Sciatic nerve (tissue), 2 donors: Measurements from ENCODE around the gene FOXN3. TPM values are rescaled to one million over a fixed set of nuclear protein-coding genes. Genes with fewer than 3 reads are reported as not detected.

Source experiments
- ATAC-seq: fragments of 200-7000 bp; cut with Tn5 transposase; one replicate; pipeline ENCODE4 v1.9.1; 2020; ENCODE audit warnings: mild to moderate bottlenecking, moderate library complexity
- DNase-seq: peaks from one replicate; pipeline ENCODE4 v3.0.0-alpha.2; 2020; ENCODE audit warnings: low spot score
- intact Hi-C: fragments of 100-400 bp; cut with DNase I; formaldehyde crosslinking; loops from one replicate; pipeline ENCODE4 v1.14.2; 2022
- total RNA-seq: library from RNA; stranded (reverse); fragmentation: NEBNext Ultra II Directional; extraction: Animal tissue kit (Norgen Biotek cat#: 25700); gene quantifications from one replicate; pipeline ENCODE4 v1.2.1, GENCODE V29; 2021
- donor health status: DM: no; HTN: no; CAD: no.
- donor health status: DM: no; HTN: no; CAD: no.

FOXN3 gene
- total RNA-seq, 1 donor from 2014 or later: 80.9 TPM

DNA sequence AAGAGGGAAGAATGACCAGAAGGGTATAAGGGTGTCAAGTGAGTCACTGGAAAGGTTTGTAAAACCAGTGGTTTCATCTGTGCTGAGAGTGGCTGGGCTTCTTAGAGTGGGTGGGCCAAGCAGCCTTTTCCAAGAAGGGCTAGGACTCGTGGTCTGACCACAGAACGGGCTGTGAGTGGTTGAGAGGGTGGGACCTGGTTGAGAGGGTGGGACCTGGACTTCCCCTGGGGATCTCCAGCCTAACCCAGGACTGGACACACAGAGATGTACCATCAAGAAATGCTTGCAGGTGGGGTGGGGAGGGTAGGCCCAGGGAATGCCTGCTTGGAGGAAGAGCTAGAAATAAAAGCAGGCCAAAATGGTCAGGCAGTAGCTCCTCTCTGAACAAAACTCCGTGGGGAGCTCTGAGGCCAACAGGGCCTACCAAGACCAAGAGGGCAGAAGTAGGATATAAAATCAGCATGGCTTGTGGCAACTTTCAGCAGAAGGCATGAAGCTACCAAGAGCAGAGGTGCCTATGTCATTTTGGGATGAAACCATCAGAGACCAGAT, 140.5 kb downstream of the FOXN3 start:
- no peak for DNase-seq
- ATAC-seq: no peak
- intact Hi-C loops: no loop called here

DNA sequence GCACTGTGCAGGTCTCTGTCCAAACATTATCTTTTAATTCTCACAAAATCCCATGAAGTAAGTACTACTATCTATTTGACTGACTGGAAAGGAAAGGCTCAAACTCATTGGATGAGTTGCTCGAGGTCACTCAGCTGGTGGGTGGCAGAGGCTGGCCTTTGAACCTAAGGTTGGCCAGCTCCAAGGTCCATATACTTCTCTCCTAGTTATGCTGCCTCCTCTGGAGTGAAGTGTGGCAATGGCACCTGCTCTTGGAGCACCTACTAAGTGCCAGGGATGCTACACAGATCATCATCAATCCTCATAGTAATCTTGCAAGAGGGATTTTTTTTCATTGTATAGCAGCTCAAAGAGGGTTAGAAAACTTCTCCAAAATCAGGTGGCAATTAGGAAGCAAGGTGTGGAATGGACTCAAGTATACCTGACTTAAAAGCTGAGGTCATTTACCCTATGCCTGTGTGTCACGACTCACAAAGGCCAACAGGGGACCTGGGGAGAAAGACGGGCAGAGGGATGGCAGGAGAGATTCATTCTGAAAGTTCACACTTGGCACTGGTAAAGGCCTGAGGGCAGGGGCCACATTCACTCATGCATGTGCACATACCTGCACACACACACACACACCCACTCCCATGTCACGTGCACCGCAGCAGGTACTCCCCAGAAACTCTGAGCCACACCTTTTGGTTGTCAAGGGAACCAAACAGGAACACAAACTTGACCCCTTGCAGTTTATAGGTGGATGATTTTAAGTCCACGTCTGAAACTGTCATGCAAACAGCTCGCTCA, 146.4 kb downstream of the FOXN3 start:
- ATAC-seq: no peak
- DNase-seq: no peak
- intact Hi-C loops: no loop called here

DNA sequence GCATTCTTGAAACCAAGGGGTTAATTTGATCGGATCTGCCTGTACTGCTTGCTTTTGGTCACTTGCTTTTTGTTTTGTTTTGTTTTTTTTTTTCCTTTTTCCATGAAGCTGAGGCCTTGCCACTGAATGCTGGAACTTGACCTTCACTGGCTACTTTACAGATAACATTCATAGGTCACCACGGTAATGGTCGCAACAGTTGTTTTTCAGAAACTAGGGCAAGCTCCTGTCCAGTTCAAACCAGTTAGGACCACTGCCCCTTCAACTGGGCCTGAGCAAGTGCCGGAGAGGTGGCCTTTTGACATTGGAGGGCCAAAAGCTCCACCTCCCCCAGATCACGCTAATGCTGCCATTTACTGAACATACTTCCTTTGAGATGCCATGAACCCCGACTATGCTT, 147.6 kb downstream of the FOXN3 start:
- ATAC-seq (no peak), DNase-seq (no peak)
- intact Hi-C loops: no loop called here

DNA sequence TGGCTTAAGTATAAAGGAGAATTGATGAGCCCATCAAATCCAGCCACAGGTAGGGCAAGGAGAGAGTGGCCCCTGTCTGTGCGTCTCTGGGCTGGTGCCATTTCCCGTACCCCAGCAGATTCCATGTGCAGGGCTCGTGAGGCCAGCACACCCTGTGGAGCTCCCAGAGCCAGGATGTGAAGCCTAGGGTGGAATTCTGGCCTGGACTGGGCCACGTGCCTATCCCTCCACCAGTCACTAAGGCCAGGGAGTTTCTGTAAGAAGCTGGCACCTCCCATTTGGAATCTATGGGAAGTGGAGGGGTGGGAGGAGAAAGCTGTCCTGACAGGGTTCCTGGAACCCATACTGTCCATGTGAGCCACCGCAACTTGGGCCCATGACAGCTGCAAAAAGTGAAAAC, 148.5 kb downstream of the FOXN3 start:
- intact Hi-C loops: no loop called here
- DNase-seq (no peak), ATAC-seq (no peak)

DNA sequence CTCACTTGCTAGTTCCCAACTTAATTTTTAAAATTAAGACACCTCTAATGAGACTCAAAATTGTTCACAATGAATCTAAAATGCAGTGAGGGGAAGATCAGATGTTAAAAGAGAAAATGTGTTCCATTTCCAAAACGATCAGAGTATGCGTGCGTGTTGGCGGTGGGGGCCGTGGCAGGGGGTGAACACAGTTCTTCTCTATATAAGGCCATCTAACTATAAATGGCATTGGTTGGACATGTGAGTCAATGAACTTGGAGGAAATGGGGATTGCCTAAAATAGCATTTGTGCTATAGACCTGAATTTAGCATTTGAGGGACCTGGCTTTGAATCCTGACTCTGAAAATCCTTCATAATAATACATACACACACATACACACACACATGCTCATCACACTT, 149.4 kb downstream of the FOXN3 start:
- intact Hi-C loops: no loop called here

DNA sequence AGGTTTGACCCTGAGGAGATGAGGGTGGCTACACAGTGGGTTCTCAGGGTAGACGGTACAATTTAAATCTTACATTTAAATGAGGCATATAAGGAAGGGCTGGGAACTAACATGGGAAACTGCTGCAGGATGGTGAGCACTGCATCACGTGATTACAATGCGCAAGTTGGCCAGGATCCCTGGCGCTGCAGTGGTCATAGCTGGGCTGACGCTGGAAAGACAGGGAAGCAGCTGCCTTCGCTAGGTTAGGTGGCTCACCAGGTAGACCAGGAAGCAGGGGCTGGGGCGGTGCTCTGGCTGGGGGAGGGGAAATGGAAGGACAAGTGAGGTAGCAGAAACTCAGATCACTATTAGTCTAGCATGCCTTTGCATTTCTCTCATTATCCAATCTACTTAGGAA, 149.9 kb downstream of the FOXN3 start:
- intact Hi-C loops: no loop called here
- DNase-seq: no peak
- no peak for ATAC-seq

More for the DNA sequence above, 149.4 kb downstream of the FOXN3 start:
- DNase-seq: no peak
- ATAC-seq: no peak

DNA sequence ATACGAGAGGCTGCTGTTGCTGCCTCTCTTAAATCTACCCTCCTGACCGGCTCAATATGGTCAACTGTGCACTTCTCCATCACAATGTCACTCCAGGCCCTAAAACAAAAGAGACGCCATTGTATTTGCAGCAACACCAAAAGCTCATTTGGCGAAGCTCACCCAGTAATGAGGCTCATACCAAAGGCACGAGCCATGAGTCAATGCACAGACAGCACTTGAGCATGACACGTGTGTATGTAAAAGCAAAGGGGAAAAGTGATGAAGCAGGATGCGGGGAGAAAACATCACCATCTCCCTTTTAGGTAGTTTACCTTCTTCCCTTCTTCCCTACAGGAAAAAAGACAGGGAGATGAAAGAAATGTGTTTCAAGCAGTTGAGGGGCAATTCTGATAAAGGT, 150.3 kb downstream of the FOXN3 start:
- DNase-seq (no peak), ATAC-seq (no peak)
- intact Hi-C loops: no loop called here

DNA sequence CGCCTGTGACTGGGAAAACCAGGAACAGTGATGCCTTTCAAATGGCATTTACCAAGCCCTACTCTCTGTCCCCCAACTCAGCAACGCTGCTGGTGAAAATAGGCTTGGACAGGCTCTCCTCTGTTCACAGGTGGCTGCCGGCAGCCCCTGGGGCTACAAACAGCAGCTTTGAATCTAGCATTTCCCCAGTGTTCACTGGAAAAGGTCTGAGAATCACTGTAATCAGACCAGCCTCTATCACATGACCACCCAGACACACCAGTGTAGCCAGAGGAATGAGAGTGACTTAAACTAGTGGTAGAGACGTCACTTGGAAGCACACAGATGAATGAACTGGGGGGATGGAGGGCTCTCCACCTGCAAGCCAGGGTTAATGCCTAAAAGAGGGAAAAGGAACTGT, 151.8 kb downstream of the FOXN3 start:
- ATAC-seq: no peak
- DNase-seq: no peak
- intact Hi-C loops: no loop called here

DNA sequence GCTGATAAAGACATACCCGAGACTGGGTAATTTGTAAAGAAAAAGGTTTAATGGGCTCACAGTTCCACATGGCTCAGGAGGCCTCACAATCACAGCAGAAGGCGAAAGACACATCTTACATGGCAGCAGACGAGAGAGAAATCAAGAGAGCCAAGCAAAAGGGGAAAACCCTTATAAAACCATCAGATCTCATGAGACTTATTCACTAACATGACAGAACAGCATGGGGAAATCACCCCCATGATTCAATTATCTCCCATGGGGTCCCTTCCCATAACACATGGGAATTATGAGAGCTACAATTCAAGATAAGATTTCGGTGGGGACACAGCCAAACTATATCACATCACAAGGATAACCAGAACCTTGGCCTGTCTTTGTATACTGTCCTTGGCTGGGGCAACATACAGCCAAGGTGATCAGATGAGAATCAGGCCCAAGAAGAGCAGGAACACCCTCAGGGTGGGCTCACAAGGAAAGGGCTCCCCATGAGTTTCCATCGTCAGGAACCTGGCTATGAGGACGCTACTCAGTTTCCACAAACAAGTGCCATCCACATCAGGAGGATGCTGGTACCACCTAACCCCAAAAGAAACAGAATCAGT, 152.7 kb downstream of the FOXN3 start:
- ATAC-seq: no peak
- intact Hi-C loops: no loop called here

DNA sequence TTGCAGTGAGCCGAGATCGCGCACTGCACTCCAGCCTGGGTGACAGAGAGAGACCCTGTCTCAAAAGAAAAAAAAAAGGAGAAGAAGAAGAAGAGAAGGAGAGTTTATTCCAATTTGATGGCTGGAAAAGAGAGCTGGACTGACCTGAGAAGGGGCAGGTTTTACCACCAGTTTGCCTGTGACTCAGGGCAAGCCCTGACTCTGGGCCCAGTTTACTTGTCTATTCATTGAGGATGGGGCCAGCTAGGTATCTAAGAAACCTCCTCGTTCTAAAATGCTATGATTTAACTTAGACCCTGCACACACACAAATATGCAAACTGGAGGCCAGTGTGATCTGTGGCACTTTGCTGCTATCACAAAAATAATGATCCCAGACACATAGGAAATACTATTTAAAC, 155.0 kb downstream of the FOXN3 start:
- intact Hi-C loops: no loop called here
- no peak for DNase-seq
- no peak for ATAC-seq

More for the DNA sequence above, 152.7 kb downstream of the FOXN3 start:
- no peak for DNase-seq

DNA sequence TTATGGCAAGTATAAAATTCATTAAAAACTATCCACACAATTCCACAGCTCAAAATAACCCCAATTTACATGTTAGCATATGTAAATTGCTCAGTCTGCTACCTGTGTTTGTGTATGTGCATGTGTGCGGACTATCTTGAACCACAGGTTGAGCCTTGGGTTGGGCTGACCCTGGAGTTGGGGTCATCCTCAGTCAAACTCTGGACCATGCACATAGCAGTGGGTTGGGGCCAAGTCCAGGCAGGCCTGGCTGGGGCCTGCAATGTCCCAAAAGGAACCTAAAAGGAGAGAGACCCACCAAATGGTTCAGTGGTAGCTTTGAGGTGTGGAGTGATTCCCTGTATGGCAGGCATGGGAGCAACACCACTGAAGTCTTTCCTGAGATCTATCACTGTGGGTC, 156.1 kb downstream of the FOXN3 start:
- ATAC-seq (no peak), DNase-seq (no peak)
- intact Hi-C loops: no loop called here

DNA sequence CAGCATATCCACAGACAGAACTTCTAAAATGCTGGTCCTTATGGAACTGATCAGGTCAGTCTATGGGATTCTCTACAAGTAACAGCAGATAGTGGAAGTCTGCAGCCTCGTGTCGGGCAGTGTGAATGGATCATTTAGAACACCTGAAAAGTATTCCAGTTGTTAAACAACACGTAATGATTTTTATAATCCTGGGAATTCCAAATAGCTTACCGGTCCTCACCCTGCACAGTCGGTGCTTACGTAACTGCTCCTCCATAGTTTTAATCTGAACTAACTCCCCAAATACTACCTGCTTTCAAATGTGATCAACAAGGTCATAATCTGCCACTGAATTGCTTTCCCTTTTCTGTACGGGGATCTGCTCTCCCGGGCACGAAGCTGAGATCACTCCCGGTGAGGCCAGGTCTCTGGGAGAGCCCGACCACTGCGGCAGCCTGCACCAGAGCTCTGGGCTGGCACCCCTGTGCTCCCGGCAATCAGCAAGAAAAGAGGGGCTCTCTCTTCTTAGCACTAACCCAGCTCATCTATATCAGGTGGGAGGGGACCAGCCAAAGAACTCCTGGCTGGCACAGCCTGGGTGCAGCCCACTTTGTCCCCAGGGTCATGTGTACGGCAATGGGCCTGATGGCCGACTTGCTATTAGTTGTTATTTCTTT, 157.0 kb downstream of the FOXN3 start:
- DNase-seq (no peak), ATAC-seq (no peak)
- intact Hi-C loops: no loop called here

DNA sequence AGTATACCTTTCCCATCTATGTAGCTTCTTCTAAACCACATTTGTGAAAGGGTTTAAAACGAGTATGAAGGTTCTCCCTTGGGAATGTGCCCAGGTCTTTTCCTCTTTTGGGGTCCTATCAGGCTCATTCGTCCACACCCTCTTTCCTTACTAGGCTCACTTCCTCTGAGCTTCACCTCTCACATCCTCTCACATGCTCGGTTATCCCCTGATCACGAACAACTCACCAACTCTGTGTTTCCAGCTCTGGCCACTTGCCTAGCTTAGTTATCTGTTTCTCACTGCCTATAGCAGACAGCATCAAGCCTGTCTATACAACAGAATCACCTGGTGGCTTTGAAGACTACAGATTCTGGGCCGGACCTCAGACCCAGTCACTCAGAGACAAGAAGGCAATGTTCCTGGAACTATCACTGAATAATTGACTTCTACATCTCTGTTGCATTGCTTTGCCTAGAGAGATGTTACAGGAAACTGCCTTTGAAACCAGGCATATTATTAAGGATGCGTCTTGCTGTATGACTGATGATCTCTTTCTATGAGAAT, 158.2 kb downstream of the FOXN3 start:
- no peak for DNase-seq

DNA sequence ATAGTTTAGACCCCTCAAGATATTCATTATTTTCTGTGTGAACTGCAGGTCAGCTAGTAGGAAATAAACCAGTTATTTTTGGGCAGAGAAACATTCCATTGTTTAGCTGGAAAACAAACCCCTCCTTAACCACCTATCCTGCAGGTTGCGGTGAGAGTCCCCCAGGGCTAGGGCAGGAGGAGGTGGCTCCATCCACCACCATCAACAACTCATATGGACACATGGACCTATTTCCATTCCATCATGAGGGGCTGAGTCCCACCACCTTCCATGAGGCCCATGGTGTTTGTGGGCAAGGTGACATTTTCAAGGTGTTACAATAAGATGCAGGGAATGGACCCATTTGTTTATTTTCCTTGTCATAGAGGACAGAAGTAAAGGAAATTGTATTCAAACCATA, 160.1 kb downstream of the FOXN3 start:
- intact Hi-C loops: no loop called here
- no peak for ATAC-seq
- DNase-seq: no peak

More for the DNA sequence above, 158.2 kb downstream of the FOXN3 start:
- ATAC-seq: no peak
- intact Hi-C loops: no loop called here

DNA sequence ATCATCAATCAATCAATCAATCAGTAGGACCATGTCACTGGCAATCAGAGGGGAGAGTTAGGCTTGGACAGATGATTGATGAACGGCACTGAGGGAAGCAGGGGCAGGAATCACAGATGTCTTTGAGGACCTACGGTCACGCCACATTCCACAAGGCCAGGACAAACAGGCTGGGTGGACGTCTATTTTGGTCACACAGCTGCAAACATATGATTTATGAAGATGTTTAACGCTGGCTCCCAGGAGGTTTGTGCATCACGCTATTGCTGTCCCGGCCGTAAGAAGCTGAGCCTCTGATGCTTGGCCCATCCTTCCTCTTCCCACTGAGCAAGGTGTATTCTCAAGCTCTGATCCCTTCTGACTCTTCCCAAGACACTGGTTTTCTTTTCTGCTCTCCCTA, 160.8 kb downstream of the FOXN3 start:
- intact Hi-C loops: no loop called here
- DNase-seq (no peak), ATAC-seq (no peak)

DNA sequence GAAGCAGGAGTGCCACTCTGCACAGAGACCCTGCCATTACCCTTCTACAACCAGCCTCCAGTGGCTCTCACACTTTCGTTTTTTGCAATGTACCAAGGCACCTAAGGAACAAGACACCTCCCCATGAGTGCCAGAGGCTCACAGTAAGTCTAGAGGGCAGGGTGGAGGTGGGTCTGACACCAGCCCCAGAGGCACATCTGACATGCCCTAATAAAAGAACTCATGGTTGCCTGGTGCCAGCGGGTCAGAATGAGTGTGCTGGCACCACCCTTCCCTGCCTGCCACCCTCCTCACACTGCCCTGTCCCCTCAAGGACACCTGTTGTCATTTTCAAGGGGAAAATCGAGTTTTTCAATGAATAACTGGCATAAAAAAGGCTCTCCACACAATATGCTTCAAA, 161.2 kb downstream of the FOXN3 start:
- intact Hi-C loops: no loop called here
- DNase-seq (no peak), ATAC-seq (no peak)

DNA sequence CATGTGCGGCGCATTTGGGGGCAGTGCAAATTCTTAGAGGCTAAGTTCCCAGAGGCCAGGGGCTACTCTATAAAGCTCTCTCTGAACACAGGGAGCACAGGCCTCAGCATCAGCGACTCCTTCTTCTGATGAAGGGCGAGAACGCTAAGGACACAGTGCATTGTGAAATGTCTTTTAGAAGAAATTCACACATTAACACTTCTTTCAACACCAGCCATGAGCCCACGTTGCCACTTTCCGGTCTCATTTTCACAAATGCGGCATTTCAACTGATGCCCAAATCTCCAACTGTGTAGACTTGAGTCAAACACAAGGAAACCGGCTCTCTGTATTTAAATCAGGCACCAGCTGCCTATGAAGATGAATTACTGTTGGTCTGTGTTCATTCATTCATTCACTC, 162.0 kb downstream of the FOXN3 start:
- no peak for ATAC-seq

DNA sequence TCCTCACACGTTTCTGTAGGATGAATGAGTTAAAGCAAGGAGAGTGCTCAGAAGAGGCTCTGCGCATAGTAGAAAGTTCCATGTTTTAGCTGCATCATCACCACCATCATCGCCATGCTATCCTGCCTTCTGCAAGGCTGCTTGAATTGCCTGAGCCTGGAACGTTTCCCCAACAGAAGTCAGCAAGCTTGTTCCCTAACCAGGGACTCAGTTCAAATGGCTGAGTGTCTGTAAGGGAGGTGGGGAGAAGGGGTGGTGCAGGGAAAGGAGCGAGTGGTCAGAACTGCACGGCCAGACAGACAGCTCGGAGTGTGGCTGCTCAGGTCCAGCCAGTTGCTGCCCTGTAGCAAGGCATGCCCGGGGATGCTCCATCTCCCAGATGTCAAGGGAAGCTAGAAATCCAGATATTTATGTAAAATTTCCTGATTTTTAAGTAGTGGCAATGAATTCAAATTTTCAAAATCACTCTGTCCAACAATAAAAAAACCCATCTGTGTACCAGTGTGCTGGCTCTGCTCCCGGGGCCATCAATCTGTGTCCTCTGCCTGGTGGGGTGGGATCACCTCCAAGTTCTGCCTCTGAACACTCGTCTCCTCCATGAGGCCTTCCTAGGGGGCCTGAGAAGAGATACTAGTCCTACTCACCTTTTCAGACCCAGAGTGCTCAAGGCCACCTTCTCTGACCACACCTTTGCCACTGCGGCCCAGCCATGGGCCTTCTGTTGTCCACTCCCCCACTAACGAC, 162.7 kb downstream of the FOXN3 start:
- intact Hi-C loops: no loop called here
- DNase-seq: no peak
- no peak for ATAC-seq

More for the DNA sequence above, 162.0 kb downstream of the FOXN3 start:
- intact Hi-C loops: no loop called here
- no peak for DNase-seq

DNA sequence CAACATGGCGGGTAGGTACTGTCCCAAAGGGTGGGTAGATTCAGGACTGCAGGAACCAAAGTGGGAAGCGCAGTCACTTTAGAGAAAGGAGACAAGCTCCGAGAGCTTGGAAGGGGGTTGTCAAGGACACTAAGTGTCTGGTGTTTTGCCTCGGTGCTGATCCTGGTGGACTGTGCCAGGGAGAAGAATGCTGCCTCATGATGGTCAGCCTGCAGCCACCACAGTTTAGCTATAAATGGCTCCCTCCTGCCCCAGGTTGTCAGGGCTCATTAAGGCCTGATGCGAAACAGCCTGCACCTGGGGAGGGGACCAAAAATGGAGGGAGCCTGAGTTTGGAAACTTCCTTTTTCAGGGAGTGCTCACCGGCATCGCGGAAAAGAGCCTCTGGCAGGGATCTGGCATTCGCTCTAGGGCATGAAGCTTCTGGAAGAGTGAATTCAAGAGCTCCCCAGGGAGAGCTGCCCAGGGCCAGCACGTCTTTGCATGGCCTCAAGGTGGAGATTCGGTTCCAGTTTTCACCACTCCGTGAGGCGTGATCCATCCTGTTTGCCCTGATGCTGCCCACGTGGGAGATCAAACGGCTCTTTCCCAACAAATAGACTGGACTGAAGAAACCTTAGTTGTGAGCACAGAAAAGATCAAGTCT, 164.0 kb downstream of the FOXN3 start:
- intact Hi-C loops: no loop called here
- no peak for ATAC-seq
- DNase-seq: no peak
